GM18502 (cell line): ENCODE data around the gene MAST4.

ENCODE experiments used
- ATAC-seq: cut with Tn5 transposase; IDR thresholded peaks from one replicate; pipeline ENCODE4 v1.9.1; 2021; ENCODE audit warnings: mild to moderate bottlenecking; ENCODE audit not compliant: unreplicated experiment, poor library complexity

The MAST4 gene

GRCh38 chr5:67206929-67207328, 610.7 kb downstream of the MAST4 start:
- peak; percentile 86 for ATAC-seq

- no peak for ATAC-seq
These were observed 612.2 kb downstream of the MAST4 start for GRCh38 chr5:67208403-67208802.

GRCh38 chr5:67209141-67209771, 613.1 kb downstream of the MAST4 start:
- ATAC-seq, result peak; percentile 24

GRCh38 chr5:67211926-67212325, 615.7 kb downstream of the MAST4 start:
- no peak for ATAC-seq

- ATAC-seq, result no peak
These were observed 617.8 kb downstream of the MAST4 start for GRCh38 chr5:67214036-67214435.

- no peak for ATAC-seq
These were observed 618.7 kb downstream of the MAST4 start for GRCh38 chr5:67214707-67215447.

GRCh38 chr5:67215519-67216471, 619.6 kb downstream of the MAST4 start:
- ATAC-seq, result peak; percentile 99

GRCh38 chr5:67216564-67216963, 620.4 kb downstream of the MAST4 start:
- ATAC-seq, result no peak
